Liver (tissue), 3 donors: ENCODE measurements around the gene CLDN14.

Source experiments
- EGR1 ChIP-seq, 2 donors: IDR thresholded peaks; 2 replicates each; pipeline ENCODE4 v1.6.1; 2016 to 2018; ENCODE audit warnings: antibody characterized with exemption in 2 of 2, low read depth in 2 of 2
- FOXA1 ChIP-seq: IDR thresholded peaks from 2 replicates; pipeline ENCODE4 v1.6.1; 2016; ENCODE audit warnings: antibody characterized with exemption
- FOXA2 ChIP-seq: IDR thresholded peaks from 2 replicates; pipeline ENCODE4 v1.6.1; 2016; ENCODE audit warnings: antibody characterized with exemption
- GABPA ChIP-seq, 2 donors: IDR thresholded peaks in 1 of 2; conservative IDR thresholded peaks in 1 of 2; 2 replicates each; pipeline ENCODE4 v1.6.1; 2016; ENCODE audit warnings: antibody characterized with exemption in 2 of 2, mild to moderate bottlenecking in 1 of 2, moderate library complexity in 1 of 2
- HNF4G ChIP-seq: IDR thresholded peaks from 2 replicates; pipeline ENCODE4 v1.6.1; 2016; ENCODE audit warnings: antibody characterized with exemption
- JUND ChIP-seq, 2 donors: IDR thresholded peaks; 2 replicates each; pipeline ENCODE4 v1.6.1; 2016; ENCODE audit warnings: antibody characterized with exemption in 2 of 2
- NR2F2 ChIP-seq: IDR thresholded peaks from 2 replicates; pipeline ENCODE4 v1.6.1; 2016; ENCODE audit warnings: antibody characterized with exemption
- RAD21 ChIP-seq, 2 donors: IDR thresholded peaks; 2 replicates each; pipeline ENCODE4 v1.6.1; 2016; ENCODE audit warnings: antibody characterized with exemption in 2 of 2, mild to moderate bottlenecking in 2 of 2
- SP1 ChIP-seq: IDR thresholded peaks from 2 replicates; pipeline ENCODE4 v1.6.1; 2018; ENCODE audit warnings: antibody characterized with exemption, mild to moderate bottlenecking
- TAF1 ChIP-seq: conservative IDR thresholded peaks from 2 replicates; pipeline ENCODE4 v1.6.1; 2016; ENCODE audit warnings: antibody characterized with exemption, mild to moderate bottlenecking
- TF ChIP-seq, protein P1 (sequence below): IDR thresholded peaks from 2 replicates; pipeline ENCODE4 v1.6.1; 2016; ENCODE audit warnings: antibody characterized with exemption, mild to moderate bottlenecking
- TF ChIP-seq, protein P2 (sequence below): fragments of 150-350 bp; IDR thresholded peaks from 2 replicates; pipeline ENCODE4 v1.5.1; 2017; ENCODE audit warnings: improper control_type of control experiment, low read depth, low read length; ENCODE audit not compliant: missing input control
- TF ChIP-seq, protein P3 (sequence below): IDR thresholded peaks from 2 replicates; pipeline ENCODE4 v1.6.1; 2016; ENCODE audit warnings: antibody characterized with exemption
- TF ChIP-seq, protein P4 (sequence below): IDR thresholded peaks from 2 replicates; pipeline ENCODE4 v1.6.1; 2016; ENCODE audit warnings: antibody characterized with exemption
- donor health status: healthy.
- donor health status: healthy.

DNA sequence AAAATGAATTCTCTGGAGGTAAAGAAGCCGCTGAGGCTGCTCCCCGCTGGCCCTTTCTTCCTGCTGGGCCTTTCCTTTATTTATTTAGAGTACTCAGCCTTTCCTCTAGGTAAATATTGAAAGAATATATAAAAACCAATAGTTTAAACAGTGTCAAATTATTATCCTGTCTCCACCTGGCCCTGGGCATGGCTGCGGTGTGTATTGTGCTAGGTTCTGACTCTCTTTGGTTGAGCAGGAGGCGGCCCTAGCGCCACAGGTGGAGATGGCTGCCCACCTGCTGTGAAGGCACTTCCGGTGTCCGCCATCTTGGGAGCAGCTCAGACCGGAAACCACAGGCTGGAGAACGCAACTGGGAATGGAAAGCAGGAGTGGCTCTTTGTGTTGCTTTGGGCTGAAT is 29.0 kb upstream of the CLDN14 start:
- TF ChIP-seq EGR1 (IDR thresholded peaks at IDR 0.05; ENCODE audit: low read depth in 2 of 2) (no peak), RAD21 (IDR thresholded peaks at IDR 0.05) (no peak), GABPA (IDR thresholded peaks at IDR 0.05 in 1 of 2, conservative IDR thresholded peaks at IDR 0.05 in 1 of 2) (no peak), JUND (IDR thresholded peaks at IDR 0.05) (no peak), SP1 (no peak), HNF4G (no peak), FOXA1 (no peak), TAF1 (no peak), NR2F2 (no peak), FOXA2 (no peak)
- TF ChIP-seq, protein P1, sequence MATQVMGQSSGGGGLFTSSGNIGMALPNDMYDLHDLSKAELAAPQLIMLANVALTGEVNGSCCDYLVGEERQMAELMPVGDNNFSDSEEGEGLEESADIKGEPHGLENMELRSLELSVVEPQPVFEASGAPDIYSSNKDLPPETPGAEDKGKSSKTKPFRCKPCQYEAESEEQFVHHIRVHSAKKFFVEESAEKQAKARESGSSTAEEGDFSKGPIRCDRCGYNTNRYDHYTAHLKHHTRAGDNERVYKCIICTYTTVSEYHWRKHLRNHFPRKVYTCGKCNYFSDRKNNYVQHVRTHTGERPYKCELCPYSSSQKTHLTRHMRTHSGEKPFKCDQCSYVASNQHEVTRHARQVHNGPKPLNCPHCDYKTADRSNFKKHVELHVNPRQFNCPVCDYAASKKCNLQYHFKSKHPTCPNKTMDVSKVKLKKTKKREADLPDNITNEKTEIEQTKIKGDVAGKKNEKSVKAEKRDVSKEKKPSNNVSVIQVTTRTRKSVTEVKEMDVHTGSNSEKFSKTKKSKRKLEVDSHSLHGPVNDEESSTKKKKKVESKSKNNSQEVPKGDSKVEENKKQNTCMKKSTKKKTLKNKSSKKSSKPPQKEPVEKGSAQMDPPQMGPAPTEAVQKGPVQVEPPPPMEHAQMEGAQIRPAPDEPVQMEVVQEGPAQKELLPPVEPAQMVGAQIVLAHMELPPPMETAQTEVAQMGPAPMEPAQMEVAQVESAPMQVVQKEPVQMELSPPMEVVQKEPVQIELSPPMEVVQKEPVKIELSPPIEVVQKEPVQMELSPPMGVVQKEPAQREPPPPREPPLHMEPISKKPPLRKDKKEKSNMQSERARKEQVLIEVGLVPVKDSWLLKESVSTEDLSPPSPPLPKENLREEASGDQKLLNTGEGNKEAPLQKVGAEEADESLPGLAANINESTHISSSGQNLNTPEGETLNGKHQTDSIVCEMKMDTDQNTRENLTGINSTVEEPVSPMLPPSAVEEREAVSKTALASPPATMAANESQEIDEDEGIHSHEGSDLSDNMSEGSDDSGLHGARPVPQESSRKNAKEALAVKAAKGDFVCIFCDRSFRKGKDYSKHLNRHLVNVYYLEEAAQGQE: no peak
- TF ChIP-seq, protein P2, sequence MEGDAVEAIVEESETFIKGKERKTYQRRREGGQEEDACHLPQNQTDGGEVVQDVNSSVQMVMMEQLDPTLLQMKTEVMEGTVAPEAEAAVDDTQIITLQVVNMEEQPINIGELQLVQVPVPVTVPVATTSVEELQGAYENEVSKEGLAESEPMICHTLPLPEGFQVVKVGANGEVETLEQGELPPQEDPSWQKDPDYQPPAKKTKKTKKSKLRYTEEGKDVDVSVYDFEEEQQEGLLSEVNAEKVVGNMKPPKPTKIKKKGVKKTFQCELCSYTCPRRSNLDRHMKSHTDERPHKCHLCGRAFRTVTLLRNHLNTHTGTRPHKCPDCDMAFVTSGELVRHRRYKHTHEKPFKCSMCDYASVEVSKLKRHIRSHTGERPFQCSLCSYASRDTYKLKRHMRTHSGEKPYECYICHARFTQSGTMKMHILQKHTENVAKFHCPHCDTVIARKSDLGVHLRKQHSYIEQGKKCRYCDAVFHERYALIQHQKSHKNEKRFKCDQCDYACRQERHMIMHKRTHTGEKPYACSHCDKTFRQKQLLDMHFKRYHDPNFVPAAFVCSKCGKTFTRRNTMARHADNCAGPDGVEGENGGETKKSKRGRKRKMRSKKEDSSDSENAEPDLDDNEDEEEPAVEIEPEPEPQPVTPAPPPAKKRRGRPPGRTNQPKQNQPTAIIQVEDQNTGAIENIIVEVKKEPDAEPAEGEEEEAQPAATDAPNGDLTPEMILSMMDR: no peak
- TF ChIP-seq, protein P3, sequence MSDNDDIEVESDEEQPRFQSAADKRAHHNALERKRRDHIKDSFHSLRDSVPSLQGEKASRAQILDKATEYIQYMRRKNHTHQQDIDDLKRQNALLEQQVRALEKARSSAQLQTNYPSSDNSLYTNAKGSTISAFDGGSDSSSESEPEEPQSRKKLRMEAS: no peak
- TF ChIP-seq, protein P4, sequence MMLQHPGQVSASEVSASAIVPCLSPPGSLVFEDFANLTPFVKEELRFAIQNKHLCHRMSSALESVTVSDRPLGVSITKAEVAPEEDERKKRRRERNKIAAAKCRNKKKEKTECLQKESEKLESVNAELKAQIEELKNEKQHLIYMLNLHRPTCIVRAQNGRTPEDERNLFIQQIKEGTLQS: no peak
